ENCODE data around the gene SLC30A4. TPM values are rescaled to one million over a fixed set of nuclear protein-coding genes. Genes with fewer than 3 reads are reported as not detected.

Gene SLC30A4
- total RNA-seq, 4 donors from 2014 or later: 7.2 to 27.0 (median 11.3) TPM

- no peak overlapping the region for H3K4me3 ChIP-seq
- no peak for DNase-seq
- TF ChIP-seq POLR2A (IDR thresholded peaks at IDR 0.05) (no peak), CTCF (IDR thresholded peaks at IDR 0.05) (no peak)
- intact Hi-C loops (cut with DNase I; ENCODE audit: low total_unique reads): no loop called here
- no peaks in the 10 kb centered on the region for H3K36me3 ChIP-seq
- H3K27me3 ChIP-seq: no peaks in the 10 kb centered on the region
- no peaks in the 10 kb centered on the region for H3K4me1 ChIP-seq
- no peak overlapping the region for H3K27ac ChIP-seq
- H3K9me3 ChIP-seq: no peaks in the 10 kb centered on the region
Measured at GRCh38 chr15:45549541-45550220, 27.1 kb upstream of the SLC30A4 start.

- intact Hi-C loops (cut with DNase I; ENCODE audit: low total_unique reads): no loop called here
- Histone ChIP-seq H3K4me1 (no peaks in the 10 kb centered on the region), H3K4me3 (no peak overlapping the region), H3K27me3 (no peaks in the 10 kb centered on the region), H3K9me3 (no peaks in the 10 kb centered on the region), H3K27ac (no peak overlapping the region), H3K36me3 (no peaks in the 10 kb centered on the region)
- TF ChIP-seq POLR2A (IDR thresholded peaks at IDR 0.05) (no peak), CTCF (IDR thresholded peaks at IDR 0.05) (no peak)
- no peak for DNase-seq
Measured at GRCh38 chr15:45548753-45549520, 26.4 kb upstream of the SLC30A4 start.

GRCh38 chr15:45546789-45547188 is 24.2 kb upstream of the SLC30A4 start:
- H3K4me1 ChIP-seq: no peaks in the 10 kb centered on the region
- H3K27me3 ChIP-seq: no peaks in the 10 kb centered on the region
- H3K4me3 ChIP-seq: no peak overlapping the region
- H3K27ac ChIP-seq: no peak overlapping the region
- TF ChIP-seq CTCF (IDR thresholded peaks at IDR 0.05) (no peak), POLR2A (IDR thresholded peaks at IDR 0.05) (no peak)
- no peaks in the 10 kb centered on the region for H3K9me3 ChIP-seq
- H3K36me3 ChIP-seq: no peaks in the 10 kb centered on the region
- intact Hi-C loops (cut with DNase I; ENCODE audit: low total_unique reads): no loop called here
- no peak for DNase-seq

- Histone ChIP-seq H3K36me3 (no peaks in the 10 kb centered on the region), H3K27ac (no peak overlapping the region), H3K27me3 (no peaks in the 10 kb centered on the region), H3K4me1 (no peaks in the 10 kb centered on the region), H3K9me3 (no peaks in the 10 kb centered on the region), H3K4me3 (no peak overlapping the region)
- TF ChIP-seq CTCF (IDR thresholded peaks at IDR 0.05): no peak
- no peak for TF ChIP-seq POLR2A (IDR thresholded peaks at IDR 0.05)
- no peak for DNase-seq
- intact Hi-C loops (cut with DNase I; ENCODE audit: low total_unique reads): no loop called here
Measured at GRCh38 chr15:45544266-45545023, 21.9 kb upstream of the SLC30A4 start.

- H3K36me3 ChIP-seq: no peaks in the 10 kb centered on the region
- no peak overlapping the region for H3K4me3 ChIP-seq
- no peak for TF ChIP-seq CTCF (IDR thresholded peaks at IDR 0.05)
- no peak for TF ChIP-seq POLR2A (IDR thresholded peaks at IDR 0.05)
- no peaks in the 10 kb centered on the region for H3K27me3 ChIP-seq
- no peaks in the 10 kb centered on the region for H3K9me3 ChIP-seq
- no peak for DNase-seq
- intact Hi-C loops (cut with DNase I; ENCODE audit: low total_unique reads): no loop called here
- H3K4me1 ChIP-seq: no peaks in the 10 kb centered on the region
- H3K27ac ChIP-seq: no peak overlapping the region
Measured at GRCh38 chr15:45543051-45543450, 20.5 kb upstream of the SLC30A4 start.

Measured in uterus (tissue), 4 donors.